PC-3 (cell line): ENCODE data around the gene ADCY10. TPM values are rescaled to one million over a fixed set of nuclear protein-coding genes. Genes with fewer than 3 reads are reported as not detected.

Experiments
- ATAC-seq: fragments of 200-7000 bp; cut with Tn5 transposase; 2 replicates; pipeline ENCODE4 v1.9.1; 2020; ENCODE audit warnings: mild to moderate bottlenecking, moderate library complexity
- BruUV-seq: library from RNA; stranded (reverse); fragments of 400-500 nt; replicated peaks from 2 replicates; lab custom pipeline; 2021; lab: Mats Ljungman, UMichigan
- CTCF ChIA-PET: fragments of 300-600 bp; sonication (Branson Sonifier 250); formaldehyde crosslinking; loops from one replicate; lab custom pipeline; 2022; ENCODE audit warnings: antibody characterized with exemption; lab: Charles Lee
- POLR2A ChIA-PET: fragments of 300-600 bp; sonication (Branson Sonifier 250); formaldehyde crosslinking; loops from one replicate; lab custom pipeline; 2022; ENCODE audit warnings: antibody characterized with exemption; ENCODE audit not compliant: unreplicated experiment; lab: Charles Lee
- DNase-seq: peaks from one replicate; pipeline ENCODE4 v3.0.0-alpha.2; 2015
- H2AFZ ChIP-seq: fragments of 300-600 bp; sonication (generic); 2 replicates; pipeline ENCODE4 v1.6.0; 2016; ENCODE audit warnings: antibody characterized with exemption, low read length
- H3F3A ChIP-seq: fragments of 300-600 bp; sonication (generic); one replicate; pipeline ENCODE4 v1.6.0; 2017; ENCODE audit warnings: antibody characterized with exemption, low read length, control low read depth, mild to moderate bottlenecking; ENCODE audit not compliant: unreplicated experiment
- H3K27ac ChIP-seq: fragments of 300-600 bp; sonication (generic); 2 replicates; pipeline ENCODE4 v1.5.1; 2016; ENCODE audit warnings: mild to moderate bottlenecking, low read length
- H3K27me3 ChIP-seq: fragments of 300-600 bp; sonication (generic); 2 replicates; pipeline ENCODE4 v1.6.1; 2016; ENCODE audit warnings: low read length, mixed read lengths
- H3K36me3 ChIP-seq: fragments of 300-600 bp; sonication (generic); 2 replicates; pipeline ENCODE4 v1.6.1; 2016; ENCODE audit warnings: low read depth, mixed run types, low read length, mixed read lengths
- H3K4me1 ChIP-seq: fragments of 300-600 bp; sonication (generic); 2 replicates; pipeline ENCODE4 v1.5.1; 2016; ENCODE audit warnings: low read length; ENCODE audit not compliant: insufficient read depth
- H3K4me2 ChIP-seq: fragments of 300-600 bp; sonication (generic); 2 replicates; pipeline ENCODE4 v1.6.0; 2016; ENCODE audit warnings: low read length
- H3K4me3 ChIP-seq: fragments of 300-600 bp; sonication (generic); 2 replicates; pipeline ENCODE4 v1.5.1; 2016; ENCODE audit warnings: mild to moderate bottlenecking, low read length, mixed read lengths
- H3K79me2 ChIP-seq: fragments of 300-600 bp; sonication (generic); 2 replicates; pipeline ENCODE4 v1.6.1; 2017; ENCODE audit warnings: low read length, mixed read lengths
- H3K9ac ChIP-seq: fragments of 300-600 bp; sonication (generic); 2 replicates; pipeline ENCODE4 v1.6.0; 2016; ENCODE audit warnings: mild to moderate bottlenecking, low read length
- H3K9me2 ChIP-seq: fragments of 300-600 bp; sonication (generic); replicated peaks from 2 replicates; pipeline ENCODE4 v1.6.1; 2016; ENCODE audit warnings: mixed run types, low read length, mixed read lengths
- H3K9me3 ChIP-seq: fragments of 300-600 bp; sonication (generic); 2 replicates; pipeline ENCODE4 v1.6.1; 2016; ENCODE audit warnings: low read length, mixed read lengths
- H4K20me1 ChIP-seq: fragments of 300-600 bp; sonication (generic); 2 replicates; pipeline ENCODE4 v1.6.1; 2016; ENCODE audit warnings: low read length, mixed read lengths
- CTCF ChIP-seq: fragments of 300-600 bp; sonication (generic); conservative IDR thresholded peaks from 2 replicates; pipeline ENCODE4 v1.5.1; 2017; ENCODE audit warnings: antibody characterized with exemption, low read depth, mild to moderate bottlenecking, low read length
- EZH2 ChIP-seq: fragments of 300-600 bp; sonication (generic); IDR thresholded peaks from one replicate; pipeline ENCODE4 v1.6.1; 2017; ENCODE audit warnings: antibody characterized with exemption, mild to moderate bottlenecking, low read length; ENCODE audit not compliant: unreplicated experiment
- EZH2phosphoT487 ChIP-seq: fragments of 300-600 bp; sonication (generic); IDR thresholded peaks from 2 replicates; pipeline ENCODE4 v1.6.1; 2018; ENCODE audit warnings: mild to moderate bottlenecking, antibody characterized with exemption, low read length, borderline replicate concordance
- intact Hi-C: fragments of 100-400 bp; cut with micrococcal nuclease; formaldehyde crosslinking; loops from 2 replicates; pipeline ENCODE4 v1.9.0; 2023
- total RNA-seq: library from RNA; depleted of rRNA; stranded (reverse); fragments of >200 nt; gene quantifications from 2 replicates; pipeline ENCODE4 v1.2.3, GENCODE V29; 2014

Gene ADCY10
- total RNA-seq, 1 experiment from 2014 or later = not detected

GRCh38 chr1:167786502-167786901 is 127.4 kb downstream of the ADCY10 start:
- no peak for TF ChIP-seq EZH2phosphoT487
- TF ChIP-seq CTCF = no peak
- no peak for TF ChIP-seq EZH2
- ATAC-seq = no peak
- peaks cover 21% of the 10 kb centered on the region for H3K36me3 ChIP-seq
- DNase-seq = no peak
- H3F3A ChIP-seq = no peaks in the 10 kb centered on the region
- no TSS peak for BruUV-seq
- intact Hi-C loops = no loop called here
- H3K4me3 ChIP-seq = no peak overlapping the region
- H3K4me2 ChIP-seq = no peak overlapping the region
- H3K79me2 ChIP-seq = no peaks in the 10 kb centered on the region
- H3K4me1 ChIP-seq = peaks cover 33% of the 10 kb centered on the region
- H4K20me1 ChIP-seq = no peaks in the 10 kb centered on the region
- H3K9me2 ChIP-seq = no peaks in the 10 kb centered on the region
- H2AFZ ChIP-seq = no peak overlapping the region
- H3K27ac ChIP-seq = no peak overlapping the region
- ChIA-PET POLR2A (no interaction called here), CTCF (no interaction called here)
- no peaks in the 10 kb centered on the region for H3K27me3 ChIP-seq
- no peak overlapping the region for H3K9ac ChIP-seq
- H3K9me3 ChIP-seq = no peaks in the 10 kb centered on the region

- DNase-seq = no peak
- intact Hi-C loops = no loop called here
- H3K79me2 ChIP-seq = no peaks in the 10 kb centered on the region
- H3K9me2 ChIP-seq = no peaks in the 10 kb centered on the region
- peaks cover 28% of the 10 kb centered on the region for H3K36me3 ChIP-seq
- no peaks in the 10 kb centered on the region for H4K20me1 ChIP-seq
- no peaks in the 10 kb centered on the region for H3F3A ChIP-seq
- H2AFZ ChIP-seq = no peak overlapping the region
- H3K4me1 ChIP-seq = peaks cover 25% of the 10 kb centered on the region
- H3K4me3 ChIP-seq = no peak overlapping the region
- H3K27me3 ChIP-seq = no peaks in the 10 kb centered on the region
- H3K27ac ChIP-seq = no peak overlapping the region
- TF ChIP-seq EZH2phosphoT487 (no peak), EZH2 (no peak), CTCF (no peak)
- ChIA-PET POLR2A (interaction anchor here (0.7 kb wide), 1 partner anchor 48 kb away, joined by 3 read pairs; no protein-coding TSS in a partner anchor), CTCF (no interaction called here)
- H3K9me3 ChIP-seq = no peaks in the 10 kb centered on the region
- H3K9ac ChIP-seq = no peak overlapping the region
- BruUV-seq = no TSS peak
- no peak for ATAC-seq
- H3K4me2 ChIP-seq = no peak overlapping the region
Observed at GRCh38 chr1:167784876-167785550, 128.9 kb downstream of the ADCY10 start.

- Histone ChIP-seq H3K4me3 (no peak overlapping the region), H2AFZ (no peak overlapping the region), H4K20me1 (no peaks in the 10 kb centered on the region), H3K9me3 (no peaks in the 10 kb centered on the region), H3K27me3 (no peaks in the 10 kb centered on the region), H3K79me2 (no peaks in the 10 kb centered on the region), H3K9ac (no peak overlapping the region), H3K4me2 (no peak overlapping the region), H3K36me3 (peaks cover 27% of the 10 kb centered on the region), H3K4me1 (peaks cover 15% of the 10 kb centered on the region), H3K27ac (peak overlapping the region; percentile 22), H3F3A (no peaks in the 10 kb centered on the region), H3K9me2 (no peaks in the 10 kb centered on the region)
- intact Hi-C loops = no loop called here
- no TSS peak for BruUV-seq
- ChIA-PET CTCF (no interaction called here), POLR2A (no interaction called here)
- ATAC-seq (peak; percentile 58), DNase-seq (peak; percentile 75)
- TF ChIP-seq CTCF (no peak), EZH2 (no peak), EZH2phosphoT487 (no peak)
Observed at GRCh38 chr1:167782946-167783345, 131.0 kb downstream of the ADCY10 start.
